GM18517 (cell line): ENCODE results near the gene PLXNB2.

Experiments used
- ATAC-seq: cut with Tn5 transposase; IDR thresholded peaks from one replicate; pipeline ENCODE4 v1.9.1; 2021; ENCODE audit warnings: mild to moderate bottlenecking, moderate library complexity; ENCODE audit not compliant: unreplicated experiment

Gene PLXNB2

DNA sequence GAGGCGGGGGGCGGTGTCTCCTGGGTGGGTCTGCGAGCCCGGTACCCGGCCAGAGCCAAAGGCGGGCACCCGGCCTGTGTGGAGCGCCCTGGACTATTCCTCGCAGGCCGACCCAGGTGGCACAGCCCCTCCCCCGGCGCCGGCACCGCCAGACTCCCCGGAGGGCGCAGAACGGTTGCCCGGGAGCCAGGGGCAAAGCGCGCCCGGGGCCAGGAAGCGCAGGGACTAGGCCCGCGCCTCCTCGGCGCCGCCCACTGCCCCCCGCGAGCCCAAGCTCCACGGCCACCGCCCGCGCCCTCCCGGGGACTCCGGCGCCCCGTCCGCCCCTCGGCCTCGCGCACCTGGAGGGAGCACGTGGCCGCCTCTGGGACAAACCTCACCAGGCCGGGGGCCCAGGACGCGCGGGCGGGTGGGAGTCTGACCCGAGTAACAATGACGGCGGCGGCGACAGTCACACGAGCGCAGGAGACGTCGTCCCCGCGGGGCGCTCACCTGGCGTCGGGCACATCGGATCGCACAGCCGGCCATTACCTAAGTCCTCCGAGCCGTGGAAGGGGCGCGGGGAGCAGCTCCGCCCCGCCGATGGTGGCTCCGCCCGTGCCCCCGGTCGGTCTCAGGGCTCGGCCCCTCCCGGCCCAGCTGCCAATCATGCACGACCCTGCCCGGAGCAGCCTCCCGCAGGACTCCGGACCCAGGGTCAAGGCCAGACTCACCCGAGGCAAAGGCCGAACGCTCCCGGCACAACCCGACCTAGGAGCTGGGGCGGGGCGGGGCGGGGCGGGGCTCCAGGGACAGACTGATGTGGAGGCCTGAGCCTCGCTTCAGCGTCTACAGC, 7.4 kb downstream of the PLXNB2 start:
- no peak for ATAC-seq

- ATAC-seq = no peak
Measured at GRCh38 chr22:50298937-50299784, 8.3 kb downstream of the PLXNB2 start.

GRCh38 chr22:50298266-50298637, 9.2 kb downstream of the PLXNB2 start:
- no peak for ATAC-seq

GRCh38 chr22:50297510-50298265, 9.8 kb downstream of the PLXNB2 start:
- no peak for ATAC-seq

DNA sequence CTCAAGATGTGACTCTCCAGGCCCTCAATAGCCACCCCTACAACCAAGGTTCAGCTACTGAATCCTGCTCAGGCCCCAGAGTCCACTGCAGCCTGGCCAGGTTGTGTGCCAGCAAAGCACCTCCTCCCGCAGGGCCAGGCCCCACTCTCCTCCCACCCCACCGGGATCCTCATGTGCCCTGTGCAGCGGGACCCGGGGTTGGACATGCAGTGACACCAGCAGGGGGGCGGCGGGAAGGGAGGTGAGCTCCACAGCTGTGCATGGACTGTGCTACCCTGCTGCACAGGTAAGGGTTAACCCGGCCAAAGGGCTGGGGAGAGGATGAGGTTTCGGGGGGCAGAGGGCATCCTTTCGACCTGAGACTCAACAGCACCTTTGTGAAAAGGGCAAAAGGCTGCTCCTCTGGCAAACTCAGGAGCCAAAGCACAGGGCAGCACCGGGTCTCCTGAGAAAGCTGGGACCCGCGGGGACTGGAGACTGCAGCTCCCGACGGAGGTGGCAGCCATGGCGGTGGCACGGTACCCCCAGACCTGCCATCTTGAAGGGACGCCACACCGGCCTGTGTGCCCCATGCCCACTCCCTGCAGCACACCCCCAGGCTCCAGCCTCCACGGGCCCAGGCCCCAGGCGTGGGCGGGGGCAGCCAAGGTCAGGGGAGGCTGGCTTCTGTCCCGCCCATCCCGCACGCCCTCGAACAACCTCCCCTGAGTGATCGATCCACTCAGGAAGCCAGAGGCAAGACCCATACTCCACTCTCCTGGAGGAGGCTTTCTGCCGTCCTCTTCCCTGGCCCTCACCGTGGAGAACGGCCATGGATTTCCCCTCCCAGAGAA, 10.6 kb downstream of the PLXNB2 start:
- ATAC-seq = no peak

DNA sequence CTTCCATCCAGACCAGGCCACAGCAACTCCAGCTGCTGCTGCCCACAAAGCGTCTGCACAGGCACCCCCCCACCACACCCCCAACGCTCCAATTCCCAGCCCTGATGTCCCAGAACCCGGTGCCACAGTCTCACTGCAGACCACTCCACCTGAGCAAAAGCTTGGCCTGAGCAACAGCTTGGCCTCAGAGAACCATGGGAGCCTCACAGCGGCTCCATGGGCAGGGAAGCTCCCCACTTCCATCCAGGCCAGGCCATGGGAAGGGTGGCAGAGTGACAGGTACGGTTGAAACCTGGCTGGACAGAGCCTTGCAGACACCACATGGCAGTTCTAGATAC, 13.2 kb downstream of the PLXNB2 start:
- no peak for ATAC-seq

DNA sequence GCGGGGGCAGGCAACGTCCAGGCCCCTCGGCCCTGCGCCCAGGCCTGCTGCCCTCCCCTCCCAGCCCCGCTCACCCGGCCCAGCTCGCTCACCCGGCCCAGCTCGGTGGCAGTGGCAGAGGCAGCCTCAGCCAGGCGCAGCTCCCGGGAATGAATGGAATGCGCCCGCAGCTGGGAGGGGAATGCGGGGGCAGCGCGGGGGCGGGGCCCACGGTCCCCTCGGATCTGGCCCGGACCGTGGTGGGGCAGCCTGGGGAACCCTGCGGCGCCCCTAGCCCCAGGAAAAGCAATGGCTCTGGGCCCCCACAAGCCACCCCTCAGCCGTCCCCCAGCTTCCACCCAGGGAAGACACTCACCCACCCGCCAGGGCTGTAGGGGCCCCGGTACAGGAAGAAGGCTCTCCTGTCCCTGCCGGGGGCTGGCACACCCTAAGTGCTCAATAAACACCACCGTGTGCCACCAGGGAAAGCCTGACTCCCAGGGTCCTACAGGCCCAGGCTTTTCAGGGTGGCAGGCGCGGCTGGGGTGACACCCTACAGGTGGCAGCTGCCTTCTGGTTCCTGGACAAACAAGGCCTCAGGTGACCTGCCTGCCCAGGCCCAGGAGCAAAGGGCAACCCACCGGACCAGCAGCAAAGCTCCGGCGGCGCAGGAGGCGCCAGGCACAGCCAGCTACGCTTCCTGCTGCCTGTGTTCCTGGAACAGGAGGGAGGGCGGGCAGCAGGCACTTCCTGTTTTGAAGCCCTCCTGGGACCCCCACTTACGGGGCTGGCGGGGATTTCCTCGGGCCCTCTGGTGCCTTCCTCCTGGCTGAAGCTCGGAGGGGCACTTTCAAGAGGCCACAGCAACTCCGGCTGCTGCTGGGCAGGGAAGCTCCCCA, 13.8 kb downstream of the PLXNB2 start:
- ATAC-seq = no peak

DNA sequence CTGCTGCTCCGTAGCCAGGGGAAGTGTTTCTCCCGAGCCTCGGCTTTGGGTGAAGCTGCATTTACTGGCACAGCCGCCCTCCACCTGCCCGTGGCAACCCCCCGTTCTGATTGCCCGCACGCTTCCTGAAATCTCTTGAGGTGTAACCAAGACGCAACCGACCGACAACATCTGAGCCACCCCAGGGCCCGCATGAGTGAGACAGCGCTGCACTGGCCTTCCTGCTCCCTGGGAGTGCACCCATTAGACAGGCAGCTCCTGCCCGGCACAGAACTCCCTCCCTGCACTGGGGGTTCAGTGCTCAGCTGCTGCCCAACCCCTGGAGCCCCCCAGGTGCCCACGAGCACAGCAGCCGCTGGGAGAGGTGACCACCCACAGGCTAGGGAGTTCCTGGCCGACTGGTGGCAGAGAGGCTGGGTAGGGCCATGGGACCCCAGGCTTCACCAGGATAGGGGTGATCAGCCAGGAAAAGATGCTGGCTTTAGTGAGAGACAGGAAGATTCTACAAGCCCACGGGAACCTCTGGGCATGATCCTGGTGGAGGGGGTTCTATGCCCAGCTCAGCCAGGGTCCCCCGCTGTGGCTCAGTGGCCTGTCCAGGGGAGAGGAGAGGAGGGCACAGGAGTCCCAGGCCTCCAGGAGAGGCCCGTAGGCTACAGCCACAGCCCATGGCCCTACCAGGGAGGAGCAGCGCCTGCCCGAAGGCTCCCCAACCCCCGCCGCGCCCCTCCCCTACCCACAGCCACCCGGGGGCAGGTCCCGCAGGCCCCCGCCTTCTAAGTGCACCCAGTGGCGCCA, 14.6 kb downstream of the PLXNB2 start:
- no peak for ATAC-seq

DNA sequence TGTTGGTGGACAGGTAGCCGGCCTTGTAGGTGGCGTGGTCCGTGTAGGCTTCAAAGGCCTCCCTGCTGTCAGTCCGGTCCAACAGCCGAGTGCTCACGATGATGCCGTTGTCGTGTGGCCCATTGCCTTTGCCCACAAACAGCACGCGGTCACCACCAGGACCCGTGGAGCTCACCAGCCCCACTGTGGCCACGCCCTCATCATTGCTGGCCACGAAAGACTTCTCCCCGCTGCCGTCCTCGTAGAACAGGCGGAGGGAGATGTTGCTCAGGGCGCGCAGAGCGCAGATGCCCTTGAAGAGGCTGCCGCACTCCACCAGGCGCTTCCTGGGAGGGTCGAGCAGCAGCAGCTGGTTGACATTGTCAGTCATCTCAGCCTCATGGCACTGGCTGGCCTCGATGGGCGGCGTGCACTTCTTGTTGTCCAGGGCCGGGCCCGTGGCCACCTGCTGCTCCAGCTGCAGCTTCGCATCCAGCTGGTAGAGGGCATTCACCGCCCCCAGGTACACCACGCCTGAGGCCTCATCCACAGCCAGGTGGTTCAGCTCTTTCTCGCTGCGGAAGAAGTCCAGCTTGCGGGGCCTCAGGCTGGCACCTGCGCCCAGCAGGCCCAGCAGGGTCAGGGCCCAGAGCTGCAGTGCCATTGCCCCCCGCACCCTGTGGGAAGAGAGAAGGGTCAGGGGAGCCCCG, 17.4 kb downstream of the PLXNB2 start:
- no peak for ATAC-seq

DNA sequence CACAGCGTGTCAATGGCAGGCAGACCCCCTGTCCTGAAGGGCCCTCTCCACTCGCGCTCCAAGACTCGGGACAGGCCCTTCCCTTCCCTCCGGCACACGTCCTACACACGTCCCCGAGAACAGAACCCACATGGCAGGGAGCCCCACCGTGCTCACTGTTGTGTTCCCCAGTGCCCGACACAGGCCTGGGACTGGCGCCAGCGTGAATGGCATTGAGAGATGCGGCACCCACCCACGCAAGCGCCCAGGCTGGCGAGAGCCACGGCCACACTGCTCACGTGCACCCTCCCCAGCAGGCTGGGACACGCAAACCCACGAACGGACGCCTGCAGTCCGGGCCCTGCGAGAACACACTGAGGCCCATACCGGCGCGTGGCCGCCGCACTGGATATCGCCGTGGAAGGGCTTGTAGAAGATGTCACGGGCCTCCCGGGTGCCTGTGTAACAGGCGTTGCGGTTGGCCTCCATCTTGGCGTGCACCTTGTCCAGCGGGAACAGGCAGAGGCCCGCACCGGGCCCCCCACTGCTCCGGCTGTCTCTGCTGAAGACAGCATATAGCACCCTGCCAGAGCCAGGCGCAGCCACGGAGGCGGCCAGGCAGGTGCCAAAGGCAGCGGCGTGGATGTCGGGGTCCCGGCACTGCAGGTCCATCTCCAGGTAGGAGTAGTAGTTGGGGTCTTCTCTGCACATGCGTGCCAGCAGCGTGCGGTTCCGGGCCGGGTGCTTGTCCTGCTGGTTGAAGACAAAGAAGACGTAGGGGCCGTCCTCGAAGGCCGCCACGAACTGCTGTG, 18.1 kb downstream of the PLXNB2 start:
- ATAC-seq = no peak

DNA sequence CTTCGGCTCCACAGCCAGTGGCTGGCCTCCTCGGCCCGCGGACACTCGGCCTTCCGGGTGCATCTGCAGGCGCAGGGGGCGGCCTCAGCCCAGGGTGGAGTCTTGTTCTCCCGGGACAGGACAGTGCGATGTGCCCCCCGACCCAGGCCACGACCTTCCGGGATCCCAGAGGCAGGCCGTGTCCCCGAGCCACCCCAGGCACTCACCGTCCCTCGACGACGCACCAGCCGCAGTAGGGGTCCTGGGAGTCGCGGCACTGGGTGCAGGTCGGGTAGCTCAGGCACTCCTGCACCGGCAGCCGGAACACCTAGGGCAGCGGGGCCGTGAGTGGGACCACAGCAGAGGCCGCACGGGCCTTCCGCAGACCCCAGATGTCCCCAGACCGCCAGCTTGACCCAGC, 19.7 kb downstream of the PLXNB2 start:
- ATAC-seq = no peak

DNA sequence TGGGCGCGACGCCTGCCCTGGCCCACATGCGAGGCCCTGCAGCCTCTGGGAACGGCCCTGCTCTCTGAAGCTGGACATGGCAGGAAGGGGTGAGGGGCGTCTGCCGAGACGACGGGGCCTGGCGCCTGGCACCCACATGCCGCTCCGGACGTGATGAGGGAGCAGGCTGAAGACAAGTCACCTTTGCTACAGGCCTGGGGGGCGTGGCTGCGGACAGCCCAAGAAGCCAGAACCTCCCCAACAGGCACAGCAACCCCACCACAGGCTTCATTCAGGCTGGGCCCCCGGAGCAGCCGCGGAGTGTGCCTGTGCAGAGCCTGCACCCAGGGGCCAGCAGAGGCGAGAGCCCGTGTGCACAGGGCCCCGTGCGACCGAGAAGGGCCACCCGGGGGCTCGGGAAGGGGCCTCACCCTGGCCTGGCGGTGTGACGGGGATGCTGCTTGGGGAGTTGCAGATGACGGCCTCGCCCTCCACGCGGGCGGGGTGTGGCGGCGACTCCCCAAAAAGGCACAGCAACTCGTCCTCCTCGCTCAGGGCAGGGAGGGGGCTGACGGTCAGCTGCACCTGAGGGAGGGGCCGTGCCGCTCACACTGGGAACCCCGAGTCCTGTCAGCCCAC, 20.6 kb downstream of the PLXNB2 start:
- ATAC-seq = no peak

DNA sequence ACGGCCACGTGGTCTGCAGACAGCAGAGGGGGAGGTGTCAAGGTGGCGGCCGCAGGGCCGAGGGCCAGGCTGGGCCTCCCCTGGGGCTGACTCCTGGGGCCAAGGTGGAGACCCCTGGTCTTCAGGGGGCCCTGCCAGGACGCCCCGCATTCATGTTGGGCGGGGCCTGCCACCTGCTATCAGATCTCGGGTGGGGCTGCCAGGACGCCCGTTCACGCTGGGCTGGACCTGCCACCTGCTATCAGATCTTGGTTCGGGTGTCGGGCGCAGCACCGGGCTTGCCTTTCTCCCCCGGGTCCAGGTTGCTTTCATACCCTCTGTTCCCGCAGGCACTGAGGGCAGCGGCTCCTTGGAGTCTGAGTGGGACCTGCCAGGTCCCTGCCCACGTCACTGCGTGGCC, 21.2 kb downstream of the PLXNB2 start:
- no peak for ATAC-seq

DNA sequence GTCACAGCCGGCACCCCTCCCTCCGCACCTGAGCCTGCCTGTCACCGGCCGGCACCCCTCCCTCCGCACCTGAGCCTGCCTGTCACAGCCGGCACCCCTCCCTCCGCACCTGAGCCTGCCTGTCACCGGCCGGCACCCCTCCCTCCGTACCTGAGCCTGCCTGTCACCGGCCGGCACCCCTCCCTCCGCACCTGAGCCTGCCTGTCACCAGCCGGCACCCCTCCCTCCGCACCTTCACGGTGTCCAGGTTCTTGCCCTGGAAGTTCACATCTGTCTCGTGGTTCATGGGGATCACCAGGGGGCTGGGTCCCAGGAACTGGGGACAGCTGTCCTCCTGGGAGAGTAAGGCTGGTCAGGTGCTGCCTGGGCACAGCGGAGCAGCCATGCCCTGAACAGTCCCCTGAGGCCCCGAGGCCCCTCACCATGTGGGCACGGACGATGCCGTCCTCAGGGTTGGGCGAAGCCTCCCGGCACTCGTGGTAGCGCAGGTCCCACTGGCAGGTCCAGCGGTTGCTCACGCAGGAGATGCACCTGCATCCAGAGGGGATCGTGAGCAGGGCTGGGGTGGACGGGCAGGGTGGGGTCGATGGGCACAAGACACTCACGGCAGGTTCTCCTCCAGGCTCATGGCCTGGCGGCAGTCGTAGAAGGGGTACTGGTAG, 21.7 kb downstream of the PLXNB2 start:
- no peak for ATAC-seq

DNA sequence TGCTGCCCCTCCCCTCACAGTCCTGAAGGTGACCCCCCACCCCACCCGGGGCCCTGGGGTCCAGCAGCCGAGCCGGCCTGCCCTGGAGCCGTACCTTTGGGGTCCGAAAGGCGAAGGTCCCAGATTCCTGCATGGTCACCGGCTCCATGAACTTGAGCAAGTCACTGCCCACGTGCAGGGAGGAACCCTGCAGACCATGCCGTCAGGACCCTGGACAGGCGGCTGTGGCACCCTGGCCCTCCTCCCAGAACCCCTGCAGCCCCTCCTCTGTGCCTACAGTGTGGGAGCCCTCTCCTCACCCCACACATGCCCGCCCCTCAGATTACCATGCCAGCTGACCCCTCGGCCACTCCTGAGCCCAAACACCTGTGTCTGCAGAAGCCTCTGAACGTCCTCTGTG, 23.0 kb downstream of the PLXNB2 start:
- ATAC-seq = no peak

DNA sequence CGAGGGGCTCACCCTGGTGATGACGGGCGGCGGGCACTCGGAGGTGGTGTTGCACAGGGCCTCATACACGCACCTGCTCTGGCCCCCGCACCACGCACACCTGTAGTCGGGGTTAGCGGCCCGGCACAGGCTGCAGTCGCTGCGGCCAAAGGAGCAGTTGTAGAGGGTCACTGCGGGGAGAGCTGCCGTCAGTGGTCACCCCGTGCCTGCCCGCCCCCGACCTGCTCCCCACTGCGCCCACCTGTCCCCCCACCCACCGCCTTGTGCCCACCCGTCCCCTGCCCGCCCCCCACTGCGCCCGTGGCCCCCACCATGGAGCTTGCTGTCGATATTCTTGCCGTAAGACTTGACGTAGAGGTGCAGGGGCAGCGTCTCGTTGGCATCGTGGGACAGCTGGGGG, 23.6 kb downstream of the PLXNB2 start:
- ATAC-seq = no peak
